ENCODE results near the gene IGSF21. TPM values are rescaled to one million over a fixed set of nuclear protein-coding genes. Genes with fewer than 3 reads are reported as not detected.

The IGSF21 gene
- total RNA-seq, 2 donors from 2014 or later: 0.37 to 0.40 TPM

DNA sequence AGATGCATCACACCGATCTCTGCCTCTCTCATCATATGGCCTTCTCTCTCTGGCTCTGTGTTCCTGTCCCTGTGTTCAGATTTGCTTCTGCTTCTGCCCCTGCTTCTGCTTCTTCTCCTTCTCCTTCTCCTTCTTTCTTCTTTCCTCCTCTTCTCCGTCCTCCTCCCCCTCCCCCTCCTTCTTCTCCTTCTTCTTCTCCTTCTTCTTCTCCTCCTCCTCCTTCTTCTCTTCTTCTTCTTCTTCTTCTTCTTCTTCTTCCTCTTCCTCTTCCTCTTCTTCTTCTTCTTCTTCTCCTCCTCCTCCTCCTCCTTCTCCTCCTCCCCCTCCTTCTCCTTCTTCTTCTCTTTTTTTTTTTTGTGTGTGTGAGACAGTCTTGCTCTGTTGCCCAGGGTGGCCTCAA is 233.2 kb downstream of the IGSF21 start:
- intact Hi-C loops (cut with DNase I): no loop called here
- no peak overlapping the region for H3K4me3 ChIP-seq

GRCh38 chr1:18341291-18342069 is 233.9 kb downstream of the IGSF21 start:
- no peak for TF ChIP-seq CTCF (IDR thresholded peaks at IDR 0.05)
- Histone ChIP-seq H3K27me3 (no peaks in the 10 kb centered on the region), H3K36me3 (no peaks in the 10 kb centered on the region), H3K9ac (ENCODE audit: low read depth in 2 of 2, low read length in 2 of 2) (no peak overlapping the region), H3K4me3 (no peak overlapping the region), H3K27ac (no peak overlapping the region), H3K4me1 (no peaks in the 10 kb centered on the region), H3K9me3 (no peaks in the 10 kb centered on the region)
- no peak for DNase-seq
- intact Hi-C loops (cut with DNase I): no loop called here

More for the DNA sequence above, 233.2 kb downstream of the IGSF21 start:
- H3K9me3 ChIP-seq: no peaks in the 10 kb centered on the region
- no peaks in the 10 kb centered on the region for H3K27me3 ChIP-seq
- H3K9ac ChIP-seq (ENCODE audit: low read depth in 2 of 2, low read length in 2 of 2): no peak overlapping the region
- H3K36me3 ChIP-seq: no peaks in the 10 kb centered on the region
- no peak for TF ChIP-seq CTCF (IDR thresholded peaks at IDR 0.05)
- H3K4me1 ChIP-seq: no peaks in the 10 kb centered on the region
- DNase-seq: no peak
- H3K27ac ChIP-seq: no peak overlapping the region

DNA sequence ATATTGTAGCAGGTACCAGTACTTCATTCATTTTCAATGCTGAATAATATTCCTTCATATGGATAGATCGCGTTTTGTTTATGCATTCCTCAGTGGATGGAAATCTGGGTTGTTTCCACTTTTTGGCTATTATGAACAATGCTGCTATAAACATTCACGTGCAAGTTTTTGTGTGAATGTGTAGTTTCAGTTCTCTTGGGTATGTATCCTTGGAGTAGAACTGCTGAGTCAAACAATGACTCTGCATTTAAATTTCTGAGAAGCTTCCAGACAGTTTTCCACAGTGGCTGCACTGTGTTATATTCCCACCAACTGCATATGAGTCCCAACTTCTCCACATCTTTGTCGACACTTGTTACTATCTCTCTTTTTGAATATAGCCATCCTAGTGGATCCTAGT is 235.1 kb downstream of the IGSF21 start:
- Histone ChIP-seq H3K4me1 (no peaks in the 10 kb centered on the region), H3K27me3 (no peaks in the 10 kb centered on the region), H3K27ac (no peak overlapping the region), H3K4me3 (no peak overlapping the region), H3K9me3 (no peaks in the 10 kb centered on the region), H3K36me3 (no peaks in the 10 kb centered on the region), H3K9ac (ENCODE audit: low read depth in 2 of 2, low read length in 2 of 2) (no peak overlapping the region)
- intact Hi-C loops (cut with DNase I): no loop called here
- DNase-seq: no peak
- TF ChIP-seq CTCF (IDR thresholded peaks at IDR 0.05): no peak

- DNase-seq: no peak
- TF ChIP-seq CTCF (IDR thresholded peaks at IDR 0.05): no peak
- H3K27me3 ChIP-seq: no peaks in the 10 kb centered on the region
- no peaks in the 10 kb centered on the region for H3K9me3 ChIP-seq
- H3K9ac ChIP-seq (ENCODE audit: low read depth in 2 of 2, low read length in 2 of 2): no peak overlapping the region
- no peaks in the 10 kb centered on the region for H3K36me3 ChIP-seq
- H3K4me1 ChIP-seq: no peaks in the 10 kb centered on the region
- intact Hi-C loops (cut with DNase I): no loop called here
- H3K27ac ChIP-seq: no peak overlapping the region
- H3K4me3 ChIP-seq: no peak overlapping the region
These were observed 236.0 kb downstream of the IGSF21 start for GRCh38 chr1:18343581-18343980.

DNA sequence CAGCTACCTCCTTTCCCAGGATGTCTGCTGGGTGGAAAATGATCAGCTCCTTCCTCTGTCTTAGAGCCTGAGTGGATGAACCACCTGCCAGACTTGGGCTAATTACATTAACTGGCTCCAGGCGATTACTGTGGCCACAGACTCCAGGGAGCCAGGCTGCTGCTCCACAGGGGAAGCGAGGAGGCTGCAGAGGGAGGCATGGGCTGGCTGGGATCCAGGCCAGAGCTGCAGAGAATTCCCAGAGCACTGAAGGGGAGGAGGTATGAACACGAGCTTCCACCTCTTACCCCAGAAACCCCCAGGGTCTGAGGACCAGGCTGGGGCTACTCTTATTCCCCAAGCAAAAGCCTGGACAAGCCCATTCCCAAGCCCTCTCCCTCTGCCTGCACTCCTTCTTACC is 237.2 kb downstream of the IGSF21 start:
- Histone ChIP-seq H3K4me3 (no peak overlapping the region), H3K36me3 (no peaks in the 10 kb centered on the region), H3K9me3 (no peaks in the 10 kb centered on the region), H3K27ac (no peak overlapping the region), H3K9ac (ENCODE audit: low read depth in 2 of 2, low read length in 2 of 2) (no peak overlapping the region), H3K4me1 (no peaks in the 10 kb centered on the region), H3K27me3 (no peaks in the 10 kb centered on the region)
- intact Hi-C loops (cut with DNase I): no loop called here
- DNase-seq: no peak
- TF ChIP-seq CTCF (IDR thresholded peaks at IDR 0.05): no peak
